LNCaP clone FGC (cell line): Measurements from ENCODE around the gene GATD1.

Experiments
- DNase-seq: peaks from one replicate; pipeline ENCODE4 v3.0.0-alpha.2; 2011; ENCODE audit warnings: low read depth
- H3K4me3 ChIP-seq: 2 replicates; pipeline ENCODE4 v1.5.1; 2011; ENCODE audit warnings: mild to moderate bottlenecking, low read depth, low read length, control low read depth
- TF ChIP-seq, protein P1 (sequence below): IDR thresholded peaks from 2 replicates; pipeline ENCODE4 v1.5.1; 2012; ENCODE audit warnings: mild to moderate bottlenecking; ENCODE audit not compliant: control insufficient read depth, insufficient read depth; ENCODE audit errors: extremely low read depth

The GATD1 gene

DNA sequence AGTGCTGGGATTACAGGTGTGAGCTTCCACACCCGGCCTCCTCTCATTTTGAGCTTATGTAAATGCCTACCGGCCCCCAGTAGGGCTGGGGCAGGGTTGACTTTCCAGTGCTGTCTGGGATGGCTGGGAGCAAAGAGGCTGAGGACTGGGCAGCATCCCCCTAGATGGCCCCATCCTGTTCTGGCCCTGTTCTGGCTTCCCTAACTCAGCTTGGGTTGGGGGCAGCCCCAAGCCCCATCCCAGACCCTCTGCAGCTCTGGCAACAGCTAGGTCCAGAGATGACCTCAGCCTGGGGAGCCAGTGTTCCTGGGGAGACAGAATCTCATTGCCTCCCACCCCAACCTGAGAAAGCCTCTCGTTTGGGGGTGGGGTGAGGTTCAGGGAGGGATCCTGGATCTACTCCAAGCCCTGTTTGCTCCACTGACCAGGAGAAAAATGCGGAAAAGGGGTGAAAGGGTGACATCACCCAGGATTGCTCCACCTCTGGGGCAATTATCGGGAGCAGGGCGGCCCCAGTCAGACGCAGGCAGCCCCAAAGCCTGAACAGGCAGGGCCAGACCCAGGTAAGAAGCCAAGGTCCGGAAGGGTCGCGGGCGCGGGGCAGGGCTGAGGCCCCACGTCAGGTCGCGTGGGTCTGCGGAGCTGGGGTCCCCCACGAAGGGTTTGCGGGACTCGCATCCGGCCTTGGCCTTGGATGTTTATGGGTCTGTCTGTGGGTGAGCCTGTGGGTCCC is 41.3 kb upstream of the GATD1 start, which contains the start of gene PNPLA2:
PNPLA2 (plus strand) TSS at position 519 of the 733 bp plus-strand sequence. CDS start 805 bp downstream, outside the sequence.
- H3K4me3 ChIP-seq: peak within 1 kb of the TSS; percentile 80
- TF ChIP-seq, protein P1, sequence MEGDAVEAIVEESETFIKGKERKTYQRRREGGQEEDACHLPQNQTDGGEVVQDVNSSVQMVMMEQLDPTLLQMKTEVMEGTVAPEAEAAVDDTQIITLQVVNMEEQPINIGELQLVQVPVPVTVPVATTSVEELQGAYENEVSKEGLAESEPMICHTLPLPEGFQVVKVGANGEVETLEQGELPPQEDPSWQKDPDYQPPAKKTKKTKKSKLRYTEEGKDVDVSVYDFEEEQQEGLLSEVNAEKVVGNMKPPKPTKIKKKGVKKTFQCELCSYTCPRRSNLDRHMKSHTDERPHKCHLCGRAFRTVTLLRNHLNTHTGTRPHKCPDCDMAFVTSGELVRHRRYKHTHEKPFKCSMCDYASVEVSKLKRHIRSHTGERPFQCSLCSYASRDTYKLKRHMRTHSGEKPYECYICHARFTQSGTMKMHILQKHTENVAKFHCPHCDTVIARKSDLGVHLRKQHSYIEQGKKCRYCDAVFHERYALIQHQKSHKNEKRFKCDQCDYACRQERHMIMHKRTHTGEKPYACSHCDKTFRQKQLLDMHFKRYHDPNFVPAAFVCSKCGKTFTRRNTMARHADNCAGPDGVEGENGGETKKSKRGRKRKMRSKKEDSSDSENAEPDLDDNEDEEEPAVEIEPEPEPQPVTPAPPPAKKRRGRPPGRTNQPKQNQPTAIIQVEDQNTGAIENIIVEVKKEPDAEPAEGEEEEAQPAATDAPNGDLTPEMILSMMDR: no peak
- DNase-seq: no peak

DNA sequence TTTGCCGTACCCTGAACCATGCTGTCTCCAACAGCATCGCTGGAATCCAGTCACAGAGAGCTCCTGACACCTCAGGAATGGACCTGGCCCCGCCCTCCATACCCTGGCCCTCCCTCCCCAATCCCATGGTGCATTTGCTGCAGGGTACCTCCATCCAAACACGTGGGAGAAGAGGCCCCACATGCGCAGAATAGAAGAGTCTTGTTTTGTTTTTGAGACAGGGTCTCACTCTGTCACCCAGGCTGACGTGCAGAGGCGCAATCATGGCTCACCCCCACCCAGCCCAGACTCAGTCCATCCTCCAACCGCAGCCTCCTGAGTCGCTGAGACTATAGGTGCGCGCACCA is 39.1 kb upstream of the GATD1 start:
- H3K4me3 ChIP-seq: no peak overlapping the region
- DNase-seq: no peak
- TF ChIP-seq, protein P1: no peak

DNA sequence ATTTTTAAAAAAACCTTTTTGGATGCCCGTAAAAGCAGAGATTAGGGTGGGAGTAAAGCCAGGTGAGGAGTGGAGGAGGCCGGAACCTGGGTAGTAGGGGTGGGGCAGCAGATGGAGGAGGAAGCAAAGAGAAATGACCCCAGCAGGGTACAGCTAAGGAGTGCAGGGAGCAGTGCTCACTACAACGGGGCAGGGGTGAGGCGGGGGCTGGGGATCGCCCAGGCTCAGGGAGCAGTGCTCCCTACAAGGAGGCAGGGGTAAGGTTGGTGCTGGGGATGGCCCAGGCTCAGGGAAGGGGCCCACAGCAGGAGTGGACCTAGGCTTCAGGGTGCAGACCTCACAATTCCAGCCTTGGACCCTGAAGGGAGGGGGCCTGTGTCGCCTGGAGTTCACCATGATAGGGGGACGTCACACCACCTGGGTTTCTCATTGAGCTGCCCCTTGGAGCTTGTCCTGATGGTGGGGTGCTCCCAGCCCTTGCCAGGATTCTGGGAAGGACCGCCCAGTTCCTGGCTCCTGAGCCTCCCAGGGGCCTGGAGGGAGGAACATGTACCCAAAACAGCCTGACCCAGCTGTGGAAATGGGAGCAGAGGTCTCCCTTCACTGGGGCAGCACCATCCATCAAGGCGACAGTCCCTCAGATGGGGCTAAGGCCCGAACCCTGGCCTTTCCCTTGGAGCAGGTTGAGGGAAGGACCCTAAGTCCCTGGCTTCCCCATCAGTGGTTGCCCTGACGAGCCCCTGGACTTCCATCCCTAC is 38.6 kb upstream of the GATD1 start:
- no peak overlapping the region for H3K4me3 ChIP-seq
- TF ChIP-seq, protein P1: no peak
- DNase-seq: no peak

DNA sequence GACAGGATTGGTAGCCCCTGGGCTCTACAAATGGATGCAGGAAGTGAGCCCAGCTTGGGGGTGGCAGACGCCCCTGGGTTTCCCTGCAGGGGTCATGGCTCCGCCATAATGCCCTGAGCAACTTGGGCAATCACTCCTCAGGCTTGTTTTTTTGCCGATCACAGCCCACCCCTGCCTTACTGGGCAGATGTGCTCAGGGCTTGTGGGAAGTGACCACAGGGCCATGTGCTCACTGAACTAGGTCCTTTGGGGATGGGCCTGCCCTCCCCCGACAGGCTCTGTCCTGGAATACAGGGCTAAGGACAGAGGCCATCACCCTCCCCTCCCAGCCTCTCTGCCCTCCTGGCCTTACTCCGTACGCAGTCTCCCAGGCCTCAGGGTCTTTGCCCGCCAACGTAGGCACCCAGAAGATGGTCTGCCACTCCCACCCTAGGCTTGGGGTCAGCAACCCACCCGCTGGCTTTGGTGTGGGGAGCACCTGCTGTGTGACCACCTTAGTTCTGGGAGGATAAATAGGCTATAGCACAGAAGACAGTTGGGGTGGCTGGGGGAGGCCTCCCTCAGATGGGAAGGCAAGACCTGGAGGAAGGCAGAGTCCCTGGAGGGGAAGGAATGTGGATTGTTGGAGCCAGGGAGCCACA is 36.3 kb upstream of the GATD1 start:
- TF ChIP-seq, protein P1: no peak
- no peak for DNase-seq
- no peak overlapping the region for H3K4me3 ChIP-seq

DNA sequence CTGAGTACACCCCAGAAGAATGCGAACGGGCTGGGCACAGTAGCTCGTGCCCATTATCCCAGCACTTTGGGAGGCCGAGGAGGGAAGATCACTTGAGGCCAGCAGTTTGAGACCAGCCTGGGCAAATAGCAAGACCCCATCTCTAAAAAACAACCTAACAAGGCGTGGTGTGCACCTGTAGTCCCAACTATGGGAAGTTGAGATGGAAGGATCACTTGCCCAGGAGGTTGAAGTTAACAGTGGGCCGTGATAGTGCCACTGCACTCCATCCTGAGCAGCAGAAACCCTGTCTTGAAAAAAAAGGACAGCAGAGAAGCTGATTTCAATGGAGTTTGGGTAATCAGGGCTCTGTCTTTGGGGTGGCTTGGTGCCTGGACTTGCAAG is 35.8 kb upstream of the GATD1 start:
- no peak for DNase-seq
- H3K4me3 ChIP-seq: no peak overlapping the region
- TF ChIP-seq, protein P1: no peak

DNA sequence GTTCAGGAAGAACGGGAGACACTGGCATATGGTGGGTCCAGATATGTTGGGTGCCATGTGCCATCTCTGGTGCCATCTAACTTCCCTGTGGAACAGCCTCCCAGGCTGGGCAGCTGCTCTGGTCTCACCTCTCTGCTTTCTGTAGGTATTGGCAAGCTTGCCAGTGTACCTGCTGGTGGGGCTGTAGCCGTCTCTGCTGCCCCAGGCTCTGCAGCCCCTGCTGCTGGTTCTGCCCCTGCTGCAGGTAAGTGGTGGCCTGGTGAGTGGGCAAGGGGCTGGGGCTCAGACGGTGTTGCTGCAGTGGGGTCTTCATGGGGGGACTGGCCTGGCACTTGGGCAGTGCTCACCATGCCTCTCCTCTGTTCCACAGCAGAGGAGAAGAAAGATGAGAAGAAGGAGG is 35.1 kb upstream of the GATD1 start:
- TF ChIP-seq, protein P1: no peak
- no peak for DNase-seq
- no peak overlapping the region for H3K4me3 ChIP-seq
